PC-3 (cell line): ENCODE measurements around the gene GMDS. TPM values are rescaled to one million over a fixed set of nuclear protein-coding genes. Genes with fewer than 3 reads are reported as not detected.
A peak's percentile ranks its signal among the peaks of the same experiment; 100 is the strongest.

Experiments
- ATAC-seq: fragments of 200-7000 bp; cut with Tn5 transposase; 2 replicates; pipeline ENCODE4 v1.9.1; 2020; ENCODE audit warnings: mild to moderate bottlenecking, moderate library complexity
- BruUV-seq: library from RNA; stranded (reverse); fragments of 400-500 nt; replicated peaks from 2 replicates; lab custom pipeline; 2021; lab: Mats Ljungman, UMichigan
- CTCF ChIA-PET: fragments of 300-600 bp; sonication (Branson Sonifier 250); formaldehyde crosslinking; loops from one replicate; lab custom pipeline; 2022; ENCODE audit warnings: antibody characterized with exemption; lab: Charles Lee
- POLR2A ChIA-PET: fragments of 300-600 bp; sonication (Branson Sonifier 250); formaldehyde crosslinking; loops from one replicate; lab custom pipeline; 2022; ENCODE audit warnings: antibody characterized with exemption; ENCODE audit not compliant: unreplicated experiment; lab: Charles Lee
- DNase-seq: peaks from one replicate; pipeline ENCODE4 v3.0.0-alpha.2; 2015
- H2AFZ ChIP-seq: fragments of 300-600 bp; sonication (generic); 2 replicates; pipeline ENCODE4 v1.6.0; 2016; ENCODE audit warnings: antibody characterized with exemption, low read length
- H3F3A ChIP-seq: fragments of 300-600 bp; sonication (generic); one replicate; pipeline ENCODE4 v1.6.0; 2017; ENCODE audit warnings: antibody characterized with exemption, low read length, control low read depth, mild to moderate bottlenecking; ENCODE audit not compliant: unreplicated experiment
- H3K27ac ChIP-seq: fragments of 300-600 bp; sonication (generic); 2 replicates; pipeline ENCODE4 v1.5.1; 2016; ENCODE audit warnings: mild to moderate bottlenecking, low read length
- H3K27me3 ChIP-seq: fragments of 300-600 bp; sonication (generic); 2 replicates; pipeline ENCODE4 v1.6.1; 2016; ENCODE audit warnings: low read length, mixed read lengths
- H3K36me3 ChIP-seq: fragments of 300-600 bp; sonication (generic); 2 replicates; pipeline ENCODE4 v1.6.1; 2016; ENCODE audit warnings: low read depth, mixed run types, low read length, mixed read lengths
- H3K4me1 ChIP-seq: fragments of 300-600 bp; sonication (generic); 2 replicates; pipeline ENCODE4 v1.5.1; 2016; ENCODE audit warnings: low read length; ENCODE audit not compliant: insufficient read depth
- H3K4me2 ChIP-seq: fragments of 300-600 bp; sonication (generic); 2 replicates; pipeline ENCODE4 v1.6.0; 2016; ENCODE audit warnings: low read length
- H3K4me3 ChIP-seq: fragments of 300-600 bp; sonication (generic); 2 replicates; pipeline ENCODE4 v1.5.1; 2016; ENCODE audit warnings: mild to moderate bottlenecking, low read length, mixed read lengths
- H3K79me2 ChIP-seq: fragments of 300-600 bp; sonication (generic); 2 replicates; pipeline ENCODE4 v1.6.1; 2017; ENCODE audit warnings: low read length, mixed read lengths
- H3K9ac ChIP-seq: fragments of 300-600 bp; sonication (generic); 2 replicates; pipeline ENCODE4 v1.6.0; 2016; ENCODE audit warnings: mild to moderate bottlenecking, low read length
- H3K9me2 ChIP-seq: fragments of 300-600 bp; sonication (generic); replicated peaks from 2 replicates; pipeline ENCODE4 v1.6.1; 2016; ENCODE audit warnings: mixed run types, low read length, mixed read lengths
- H3K9me3 ChIP-seq: fragments of 300-600 bp; sonication (generic); 2 replicates; pipeline ENCODE4 v1.6.1; 2016; ENCODE audit warnings: low read length, mixed read lengths
- H4K20me1 ChIP-seq: fragments of 300-600 bp; sonication (generic); 2 replicates; pipeline ENCODE4 v1.6.1; 2016; ENCODE audit warnings: low read length, mixed read lengths
- EZH2 ChIP-seq: fragments of 300-600 bp; sonication (generic); IDR thresholded peaks from one replicate; pipeline ENCODE4 v1.6.1; 2017; ENCODE audit warnings: antibody characterized with exemption, mild to moderate bottlenecking, low read length; ENCODE audit not compliant: unreplicated experiment
- EZH2phosphoT487 ChIP-seq: fragments of 300-600 bp; sonication (generic); IDR thresholded peaks from 2 replicates; pipeline ENCODE4 v1.6.1; 2018; ENCODE audit warnings: mild to moderate bottlenecking, antibody characterized with exemption, low read length, borderline replicate concordance
- intact Hi-C: fragments of 100-400 bp; cut with micrococcal nuclease; formaldehyde crosslinking; loops from 2 replicates; pipeline ENCODE4 v1.9.0; 2023
- total RNA-seq: library from RNA; depleted of rRNA; stranded (reverse); fragments of >200 nt; gene quantifications from 2 replicates; pipeline ENCODE4 v1.2.3, GENCODE V29; 2014
- TF ChIP-seq, protein P1 (sequence below): fragments of 300-600 bp; sonication (generic); conservative IDR thresholded peaks from 2 replicates; pipeline ENCODE4 v1.5.1; 2017; ENCODE audit warnings: antibody characterized with exemption, low read depth, mild to moderate bottlenecking, low read length

Gene GMDS
- total RNA-seq, 1 experiment from 2014 or later, result 18.3 TPM

DNA sequence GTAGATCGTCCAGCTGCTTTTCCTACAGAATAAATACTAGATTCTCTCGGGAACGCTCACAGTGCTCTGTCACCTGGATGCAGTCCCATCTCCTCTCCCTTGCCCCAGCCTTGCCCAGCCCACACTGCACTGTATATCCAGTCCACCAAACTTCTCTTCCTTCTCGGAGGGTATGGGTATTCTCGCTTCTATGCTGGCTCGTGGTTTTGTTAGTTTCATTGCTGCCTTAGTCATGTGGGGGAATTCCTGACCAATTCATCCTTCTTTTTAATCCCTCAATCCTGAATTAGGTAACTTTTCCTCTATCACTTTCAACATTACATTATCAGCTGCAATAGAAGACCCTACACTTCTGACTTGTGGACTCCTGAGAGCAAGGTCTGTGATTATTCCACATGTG, 252.4 kb downstream of the GMDS start:
- ChIA-PET CTCF (no interaction called here), POLR2A (no interaction called here)
- Histone ChIP-seq H3F3A (no peaks in the 10 kb centered on the region), H3K79me2 (no peaks in the 10 kb centered on the region), H3K4me3 (no peak overlapping the region), H3K36me3 (no peaks in the 10 kb centered on the region), H3K4me1 (peaks cover 10% of the 10 kb centered on the region), H4K20me1 (no peaks in the 10 kb centered on the region), H3K4me2 (no peak overlapping the region), H3K27me3 (no peaks in the 10 kb centered on the region), H3K9ac (no peak overlapping the region), H3K9me2 (no peaks in the 10 kb centered on the region), H3K27ac (no peak overlapping the region), H2AFZ (no peak overlapping the region), H3K9me3 (no peaks in the 10 kb centered on the region)
- BruUV-seq, result no TSS peak
- DNase-seq (peak; percentile 29), ATAC-seq (no peak)
- TF ChIP-seq, protein P1, sequence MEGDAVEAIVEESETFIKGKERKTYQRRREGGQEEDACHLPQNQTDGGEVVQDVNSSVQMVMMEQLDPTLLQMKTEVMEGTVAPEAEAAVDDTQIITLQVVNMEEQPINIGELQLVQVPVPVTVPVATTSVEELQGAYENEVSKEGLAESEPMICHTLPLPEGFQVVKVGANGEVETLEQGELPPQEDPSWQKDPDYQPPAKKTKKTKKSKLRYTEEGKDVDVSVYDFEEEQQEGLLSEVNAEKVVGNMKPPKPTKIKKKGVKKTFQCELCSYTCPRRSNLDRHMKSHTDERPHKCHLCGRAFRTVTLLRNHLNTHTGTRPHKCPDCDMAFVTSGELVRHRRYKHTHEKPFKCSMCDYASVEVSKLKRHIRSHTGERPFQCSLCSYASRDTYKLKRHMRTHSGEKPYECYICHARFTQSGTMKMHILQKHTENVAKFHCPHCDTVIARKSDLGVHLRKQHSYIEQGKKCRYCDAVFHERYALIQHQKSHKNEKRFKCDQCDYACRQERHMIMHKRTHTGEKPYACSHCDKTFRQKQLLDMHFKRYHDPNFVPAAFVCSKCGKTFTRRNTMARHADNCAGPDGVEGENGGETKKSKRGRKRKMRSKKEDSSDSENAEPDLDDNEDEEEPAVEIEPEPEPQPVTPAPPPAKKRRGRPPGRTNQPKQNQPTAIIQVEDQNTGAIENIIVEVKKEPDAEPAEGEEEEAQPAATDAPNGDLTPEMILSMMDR, result no peak
- no peak for TF ChIP-seq EZH2phosphoT487
- no peak for TF ChIP-seq EZH2
- intact Hi-C loops, result no loop called here

DNA sequence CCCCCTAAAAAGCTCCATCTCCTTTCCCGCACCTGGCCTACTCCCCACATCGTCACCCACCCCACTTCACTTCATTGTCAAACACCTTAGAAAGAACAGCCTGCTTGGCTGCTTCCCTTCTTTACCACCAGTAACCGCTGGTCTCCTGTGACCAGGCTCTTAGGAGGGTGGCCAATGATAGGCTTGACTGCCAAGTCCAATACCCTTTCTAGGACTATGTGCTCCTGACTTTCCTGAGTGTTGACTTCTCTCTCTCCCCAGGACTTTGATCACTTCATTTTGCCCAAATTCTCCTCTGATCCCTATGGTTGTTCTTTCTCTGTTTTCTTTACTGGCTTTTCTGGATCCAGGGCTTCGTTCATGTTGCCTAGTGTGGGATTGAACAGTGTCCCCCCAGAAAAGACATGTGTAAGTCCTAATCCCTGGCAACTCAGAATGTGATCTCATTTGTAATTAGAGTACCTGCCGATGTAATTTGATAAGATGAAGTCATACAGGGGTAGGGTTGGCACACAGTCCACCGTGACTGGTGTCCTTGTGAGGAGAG, 254.0 kb downstream of the GMDS start:
- Histone ChIP-seq H2AFZ (no peak overlapping the region), H3K36me3 (no peaks in the 10 kb centered on the region), H4K20me1 (no peaks in the 10 kb centered on the region), H3K9me2 (no peaks in the 10 kb centered on the region), H3K4me3 (no peak overlapping the region), H3K27ac (no peak overlapping the region), H3K4me1 (peaks cover 25% of the 10 kb centered on the region), H3K79me2 (no peaks in the 10 kb centered on the region), H3K9ac (no peak overlapping the region), H3K27me3 (no peaks in the 10 kb centered on the region), H3F3A (no peaks in the 10 kb centered on the region), H3K4me2 (no peak overlapping the region), H3K9me3 (no peaks in the 10 kb centered on the region)
- no TSS peak for BruUV-seq
- ATAC-seq (no peak), DNase-seq (no peak)
- intact Hi-C loops, result no loop called here
- CTCF ChIA-PET, result no interaction called here
- POLR2A ChIA-PET, result no interaction called here
- TF ChIP-seq EZH2, result no peak
- TF ChIP-seq, protein P1, result no peak
- no peak for TF ChIP-seq EZH2phosphoT487

DNA sequence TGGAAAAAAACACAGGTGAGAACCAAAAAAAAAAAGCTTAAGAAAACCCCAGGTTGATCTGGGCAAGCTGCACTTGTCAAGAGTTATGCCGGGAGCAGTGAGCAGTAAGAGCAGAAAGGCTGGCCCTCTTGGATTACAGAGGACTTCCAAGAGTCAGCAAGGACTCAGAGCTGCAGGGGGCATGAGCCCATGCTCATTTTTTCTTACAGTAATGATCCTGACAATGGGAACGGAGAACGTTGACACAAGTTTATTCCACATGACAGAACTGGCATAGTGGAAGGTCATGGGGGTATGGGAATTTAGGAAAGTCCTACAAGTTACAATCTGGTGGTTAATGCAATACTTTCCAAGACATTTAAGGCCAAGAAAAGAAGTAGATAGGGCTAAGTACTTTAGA, 256.6 kb downstream of the GMDS start:
- Histone ChIP-seq H3K36me3 (no peaks in the 10 kb centered on the region), H3F3A (no peaks in the 10 kb centered on the region), H2AFZ (no peak overlapping the region), H3K9me2 (no peaks in the 10 kb centered on the region), H3K9ac (no peak overlapping the region), H3K27me3 (no peaks in the 10 kb centered on the region), H3K79me2 (no peaks in the 10 kb centered on the region), H3K4me1 (peaks cover 25% of the 10 kb centered on the region), H4K20me1 (no peaks in the 10 kb centered on the region), H3K4me2 (no peak overlapping the region), H3K4me3 (no peak overlapping the region), H3K27ac (no peak overlapping the region), H3K9me3 (no peaks in the 10 kb centered on the region)
- ATAC-seq (no peak), DNase-seq (no peak)
- ChIA-PET POLR2A (interaction anchor here (0.7 kb wide), 1 partner anchor 300 kb away, joined by 5 read pairs; no protein-coding TSS in a partner anchor), CTCF (interaction anchor here (0.6 kb wide), 1 partner anchor 383 kb away, joined by 4 read pairs; no protein-coding TSS in a partner anchor)
- intact Hi-C loops, result no loop called here
- no TSS peak for BruUV-seq
- no peak for TF ChIP-seq EZH2
- TF ChIP-seq, protein P1, result no peak
- no peak for TF ChIP-seq EZH2phosphoT487
